GM23338 (cell line): ENCODE results near the gene TSR3.

ENCODE experiments used
- EZH2 ChIP-seq: fragments of 200-600 bp; sonication (generic); IDR thresholded peaks from one replicate; pipeline ENCODE4 v1.8.0; 2017; ENCODE audit warnings: antibody characterized with exemption, mild to moderate bottlenecking, low read depth; ENCODE audit not compliant: unreplicated experiment
- POLR2AphosphoS5 ChIP-seq: IDR thresholded peaks from 2 replicates; pipeline ENCODE4 v1.6.1; 2016; ENCODE audit warnings: antibody characterized with exemption, low read depth
- TF ChIP-seq, protein P1 (sequence below), 2 experiments: fragments of 200-600 bp in 1 of 2; sonication (generic) in 1 of 2; conservative IDR thresholded peaks; 2 replicates each; pipeline versions ENCODE4 v1.5.1 to v1.6.1; 2016 to 2017; ENCODE audit warnings: antibody characterized with exemption in 2 of 2, low read depth in 2 of 2, mild to moderate bottlenecking in 2 of 2, moderate library complexity in 1 of 2
- TF ChIP-seq, protein P2 (sequence below): IDR thresholded peaks from one replicate; pipeline ENCODE4 v1.6.1; 2018; ENCODE audit warnings: antibody characterized with exemption; ENCODE audit not compliant: unreplicated experiment

DNA sequence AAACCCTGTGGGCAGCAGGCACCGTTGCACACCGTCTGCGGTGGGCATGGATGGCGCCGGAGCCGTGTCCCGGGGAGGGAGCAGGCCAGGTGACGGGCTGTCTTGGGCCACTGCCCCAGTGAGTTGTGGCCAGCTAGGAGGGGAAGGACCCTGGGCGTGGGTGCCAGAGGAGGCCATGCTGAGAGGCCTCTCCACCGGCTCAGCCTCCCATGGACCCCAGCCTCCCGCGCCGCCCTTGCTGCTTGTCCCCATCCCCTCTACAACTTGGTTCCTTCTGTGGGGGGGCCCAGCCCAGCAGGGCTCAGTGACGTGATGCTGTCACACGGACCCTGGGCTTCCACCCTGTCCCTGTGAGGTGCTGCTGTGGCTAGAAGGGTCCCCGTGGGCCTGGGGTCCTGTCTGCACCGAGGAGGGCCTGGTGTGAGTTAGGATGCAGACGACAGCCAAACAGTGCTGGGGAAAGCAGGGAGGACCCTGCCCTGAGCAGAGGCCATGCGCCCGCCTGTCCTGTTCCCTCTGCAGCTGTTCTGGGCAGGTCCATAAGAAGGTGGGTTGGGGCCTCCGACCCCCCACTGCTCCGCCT is 30.9 kb downstream of the TSR3 start:
- TF ChIP-seq, protein P1, sequence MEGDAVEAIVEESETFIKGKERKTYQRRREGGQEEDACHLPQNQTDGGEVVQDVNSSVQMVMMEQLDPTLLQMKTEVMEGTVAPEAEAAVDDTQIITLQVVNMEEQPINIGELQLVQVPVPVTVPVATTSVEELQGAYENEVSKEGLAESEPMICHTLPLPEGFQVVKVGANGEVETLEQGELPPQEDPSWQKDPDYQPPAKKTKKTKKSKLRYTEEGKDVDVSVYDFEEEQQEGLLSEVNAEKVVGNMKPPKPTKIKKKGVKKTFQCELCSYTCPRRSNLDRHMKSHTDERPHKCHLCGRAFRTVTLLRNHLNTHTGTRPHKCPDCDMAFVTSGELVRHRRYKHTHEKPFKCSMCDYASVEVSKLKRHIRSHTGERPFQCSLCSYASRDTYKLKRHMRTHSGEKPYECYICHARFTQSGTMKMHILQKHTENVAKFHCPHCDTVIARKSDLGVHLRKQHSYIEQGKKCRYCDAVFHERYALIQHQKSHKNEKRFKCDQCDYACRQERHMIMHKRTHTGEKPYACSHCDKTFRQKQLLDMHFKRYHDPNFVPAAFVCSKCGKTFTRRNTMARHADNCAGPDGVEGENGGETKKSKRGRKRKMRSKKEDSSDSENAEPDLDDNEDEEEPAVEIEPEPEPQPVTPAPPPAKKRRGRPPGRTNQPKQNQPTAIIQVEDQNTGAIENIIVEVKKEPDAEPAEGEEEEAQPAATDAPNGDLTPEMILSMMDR (conservative IDR thresholded peaks at IDR 0.05; ENCODE audit: low read depth in 2 of 2): no peak
- TF ChIP-seq, protein P2, sequence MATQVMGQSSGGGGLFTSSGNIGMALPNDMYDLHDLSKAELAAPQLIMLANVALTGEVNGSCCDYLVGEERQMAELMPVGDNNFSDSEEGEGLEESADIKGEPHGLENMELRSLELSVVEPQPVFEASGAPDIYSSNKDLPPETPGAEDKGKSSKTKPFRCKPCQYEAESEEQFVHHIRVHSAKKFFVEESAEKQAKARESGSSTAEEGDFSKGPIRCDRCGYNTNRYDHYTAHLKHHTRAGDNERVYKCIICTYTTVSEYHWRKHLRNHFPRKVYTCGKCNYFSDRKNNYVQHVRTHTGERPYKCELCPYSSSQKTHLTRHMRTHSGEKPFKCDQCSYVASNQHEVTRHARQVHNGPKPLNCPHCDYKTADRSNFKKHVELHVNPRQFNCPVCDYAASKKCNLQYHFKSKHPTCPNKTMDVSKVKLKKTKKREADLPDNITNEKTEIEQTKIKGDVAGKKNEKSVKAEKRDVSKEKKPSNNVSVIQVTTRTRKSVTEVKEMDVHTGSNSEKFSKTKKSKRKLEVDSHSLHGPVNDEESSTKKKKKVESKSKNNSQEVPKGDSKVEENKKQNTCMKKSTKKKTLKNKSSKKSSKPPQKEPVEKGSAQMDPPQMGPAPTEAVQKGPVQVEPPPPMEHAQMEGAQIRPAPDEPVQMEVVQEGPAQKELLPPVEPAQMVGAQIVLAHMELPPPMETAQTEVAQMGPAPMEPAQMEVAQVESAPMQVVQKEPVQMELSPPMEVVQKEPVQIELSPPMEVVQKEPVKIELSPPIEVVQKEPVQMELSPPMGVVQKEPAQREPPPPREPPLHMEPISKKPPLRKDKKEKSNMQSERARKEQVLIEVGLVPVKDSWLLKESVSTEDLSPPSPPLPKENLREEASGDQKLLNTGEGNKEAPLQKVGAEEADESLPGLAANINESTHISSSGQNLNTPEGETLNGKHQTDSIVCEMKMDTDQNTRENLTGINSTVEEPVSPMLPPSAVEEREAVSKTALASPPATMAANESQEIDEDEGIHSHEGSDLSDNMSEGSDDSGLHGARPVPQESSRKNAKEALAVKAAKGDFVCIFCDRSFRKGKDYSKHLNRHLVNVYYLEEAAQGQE: no peak
- TF ChIP-seq POLR2AphosphoS5 (no peak), EZH2 (no peak)
